ENCODE measurements around the gene ATG12. TPM values are rescaled to one million over a fixed set of nuclear protein-coding genes. Genes with fewer than 3 reads are reported as not detected.

The ATG12 gene
- total RNA-seq, 4 donors from 2014 or later, result 37.1 to 46.1 (median 41.8) TPM

GRCh38 chr5:115849258-115849798 lies 8.0 kb upstream of the ATG12 start:
- DNase-seq, result no peak
- no peaks in the 10 kb centered on the region for H3K27me3 ChIP-seq
- TF ChIP-seq POLR2A (IDR thresholded peaks at IDR 0.05) (no peak), CTCF (IDR thresholded peaks at IDR 0.05) (no peak)
- no peak overlapping the region for H3K27ac ChIP-seq
- H3K36me3 ChIP-seq, result no peaks in the 10 kb centered on the region
- no peaks in the 10 kb centered on the region for H3K9me3 ChIP-seq
- H3K4me1 ChIP-seq, result peaks cover 0 to 24% (median 1%) of the 10 kb centered on the region in 4 donors
- no peak overlapping the region for H3K4me3 ChIP-seq

GRCh38 chr5:115847290-115847689 lies 5.9 kb upstream of the ATG12 start:
- Histone ChIP-seq H3K4me1 (peaks cover 0 to 24% (median 6%) of the 10 kb centered on the region in 4 donors), H3K27ac (no peak overlapping the region), H3K27me3 (no peaks in the 10 kb centered on the region)

GRCh38 chr5:115844321-115844817 lies 3.0 kb upstream of the ATG12 start:
- TF ChIP-seq CTCF (IDR thresholded peaks at IDR 0.05) (no peak), POLR2A (IDR thresholded peaks at IDR 0.05) (no peak)
- DNase-seq, result no peak
- Histone ChIP-seq H3K27ac (no peak overlapping the region), H3K4me1 (peaks cover 0 to 26% (median 9%) of the 10 kb centered on the region in 4 donors), H3K27me3 (no peaks in the 10 kb centered on the region), H3K36me3 (no peaks in the 10 kb centered on the region), H3K9me3 (no peaks in the 10 kb centered on the region), H3K4me3 (no peak overlapping the region)

More at GRCh38 chr5:115847290-115847689, 5.9 kb upstream of the ATG12 start:
- Histone ChIP-seq H3K36me3 (no peaks in the 10 kb centered on the region), H3K4me3 (no peak overlapping the region), H3K9me3 (no peaks in the 10 kb centered on the region)
- no peak for DNase-seq
- TF ChIP-seq CTCF (IDR thresholded peaks at IDR 0.05) (no peak), POLR2A (IDR thresholded peaks at IDR 0.05) (no peak)

GRCh38 chr5:115843444-115844130 lies 2.2 kb upstream of the ATG12 start:
- no peaks in the 10 kb centered on the region for H3K36me3 ChIP-seq
- no peak overlapping the region for H3K27ac ChIP-seq
- H3K4me1 ChIP-seq, result peaks cover 0 to 28% (median 12%) of the 10 kb centered on the region in 4 donors
- TF ChIP-seq CTCF (IDR thresholded peaks at IDR 0.05) (no peak), POLR2A (IDR thresholded peaks at IDR 0.05) (no peak)
- no peak for DNase-seq
- H3K4me3 ChIP-seq, result peak overlapping the region in 3 of 4 donors; percentile 73 to 98 (median 93)
- H3K27me3 ChIP-seq, result no peaks in the 10 kb centered on the region
- H3K9me3 ChIP-seq, result no peaks in the 10 kb centered on the region

GRCh38 chr5:115842952-115843351 lies 1.6 kb upstream of the ATG12 start:
- H3K9me3 ChIP-seq, result no peaks in the 10 kb centered on the region
- peak overlapping the region in 2 of 4 donors; percentile 91 to 93 for H3K27ac ChIP-seq
- H3K27me3 ChIP-seq, result no peaks in the 10 kb centered on the region
- H3K4me3 ChIP-seq, result peak overlapping the region; percentile 73 to 98 (median 85)
- TF ChIP-seq POLR2A (IDR thresholded peaks at IDR 0.05), result no peak
- no peak for TF ChIP-seq CTCF (IDR thresholded peaks at IDR 0.05)
- no peak for DNase-seq
- H3K36me3 ChIP-seq, result no peaks in the 10 kb centered on the region
- H3K4me1 ChIP-seq, result peaks cover 0 to 32% (median 13%) of the 10 kb centered on the region in 4 donors

Data from Peyer's patch (tissue), 4 donors.